GM12801 (cell line): ENCODE results near the gene SEMA3F.

Experiments used
- TF ChIP-seq, protein P1 (sequence below): IDR thresholded peaks from one replicate; pipeline ENCODE4 v1.5.1; 2011; ENCODE audit warnings: control low read depth; ENCODE audit not compliant: insufficient read length; ENCODE audit errors: extremely low read depth

SEMA3F gene

GRCh38 chr3:50134367-50134766 lies 20.8 kb upstream of the SEMA3F start:
- TF ChIP-seq, protein P1, sequence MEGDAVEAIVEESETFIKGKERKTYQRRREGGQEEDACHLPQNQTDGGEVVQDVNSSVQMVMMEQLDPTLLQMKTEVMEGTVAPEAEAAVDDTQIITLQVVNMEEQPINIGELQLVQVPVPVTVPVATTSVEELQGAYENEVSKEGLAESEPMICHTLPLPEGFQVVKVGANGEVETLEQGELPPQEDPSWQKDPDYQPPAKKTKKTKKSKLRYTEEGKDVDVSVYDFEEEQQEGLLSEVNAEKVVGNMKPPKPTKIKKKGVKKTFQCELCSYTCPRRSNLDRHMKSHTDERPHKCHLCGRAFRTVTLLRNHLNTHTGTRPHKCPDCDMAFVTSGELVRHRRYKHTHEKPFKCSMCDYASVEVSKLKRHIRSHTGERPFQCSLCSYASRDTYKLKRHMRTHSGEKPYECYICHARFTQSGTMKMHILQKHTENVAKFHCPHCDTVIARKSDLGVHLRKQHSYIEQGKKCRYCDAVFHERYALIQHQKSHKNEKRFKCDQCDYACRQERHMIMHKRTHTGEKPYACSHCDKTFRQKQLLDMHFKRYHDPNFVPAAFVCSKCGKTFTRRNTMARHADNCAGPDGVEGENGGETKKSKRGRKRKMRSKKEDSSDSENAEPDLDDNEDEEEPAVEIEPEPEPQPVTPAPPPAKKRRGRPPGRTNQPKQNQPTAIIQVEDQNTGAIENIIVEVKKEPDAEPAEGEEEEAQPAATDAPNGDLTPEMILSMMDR: no peak

GRCh38 chr3:50135964-50136363 lies 19.2 kb upstream of the SEMA3F start:
- TF ChIP-seq, protein P1: no peak

DNA sequence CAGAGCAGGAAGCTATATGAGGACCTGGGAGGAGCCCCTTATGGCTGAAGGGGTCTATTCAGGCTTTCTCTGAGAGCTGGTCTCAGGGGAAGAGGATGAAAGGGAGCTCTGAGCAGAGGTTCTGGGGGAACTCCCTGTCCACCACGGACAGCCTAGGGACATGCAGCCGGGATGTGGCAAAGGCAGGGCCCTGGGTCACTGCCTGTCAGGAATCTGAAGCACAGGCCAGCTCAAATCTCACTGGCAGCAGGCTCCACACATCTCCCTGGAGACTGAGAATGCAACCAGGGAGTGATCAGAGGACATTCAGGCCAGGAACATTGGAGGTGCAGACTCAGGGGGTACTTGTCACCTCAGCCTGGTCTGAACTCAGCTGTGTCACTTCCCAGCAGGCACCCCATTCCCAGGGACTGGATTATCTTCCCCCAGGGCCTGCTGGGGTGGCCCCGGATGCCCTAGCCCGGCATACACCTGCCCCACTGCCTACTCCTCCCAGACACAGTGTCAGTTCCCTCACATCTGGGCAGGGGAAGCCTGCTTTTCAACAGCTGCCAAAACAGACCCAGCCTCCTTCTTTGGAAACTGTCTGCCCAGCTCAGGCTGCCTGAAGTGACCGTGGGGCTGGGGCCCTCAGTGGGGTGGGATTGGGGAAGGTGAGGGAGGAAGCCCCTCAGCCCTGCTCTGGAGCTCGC lies 18.3 kb upstream of the SEMA3F start:
- TF ChIP-seq, protein P1: no peak

DNA sequence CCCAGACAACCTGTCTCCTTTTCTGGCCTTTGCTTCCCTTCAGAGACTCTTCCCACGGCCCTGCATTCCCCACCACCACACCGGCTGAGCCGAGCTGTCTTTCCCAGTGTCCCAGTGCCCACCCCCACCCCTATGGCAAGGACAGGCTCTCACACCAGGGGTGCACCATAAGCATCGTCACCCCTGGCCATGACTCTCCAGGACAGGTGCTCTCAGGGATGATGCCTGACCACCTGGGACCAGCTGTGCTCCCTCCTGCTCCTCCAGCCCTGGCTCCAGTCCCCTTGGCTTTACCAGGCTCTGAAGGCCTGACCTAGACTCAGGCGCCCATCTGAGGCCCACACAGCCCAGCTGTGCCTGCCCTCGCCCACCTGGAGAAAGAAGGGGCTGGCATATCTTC lies 17.6 kb upstream of the SEMA3F start:
- TF ChIP-seq, protein P1: no peak

GRCh38 chr3:50138266-50139200 lies 16.6 kb upstream of the SEMA3F start:
- TF ChIP-seq, protein P1: no peak

GRCh38 chr3:50139308-50139707 lies 15.8 kb upstream of the SEMA3F start:
- TF ChIP-seq, protein P1: no peak

DNA sequence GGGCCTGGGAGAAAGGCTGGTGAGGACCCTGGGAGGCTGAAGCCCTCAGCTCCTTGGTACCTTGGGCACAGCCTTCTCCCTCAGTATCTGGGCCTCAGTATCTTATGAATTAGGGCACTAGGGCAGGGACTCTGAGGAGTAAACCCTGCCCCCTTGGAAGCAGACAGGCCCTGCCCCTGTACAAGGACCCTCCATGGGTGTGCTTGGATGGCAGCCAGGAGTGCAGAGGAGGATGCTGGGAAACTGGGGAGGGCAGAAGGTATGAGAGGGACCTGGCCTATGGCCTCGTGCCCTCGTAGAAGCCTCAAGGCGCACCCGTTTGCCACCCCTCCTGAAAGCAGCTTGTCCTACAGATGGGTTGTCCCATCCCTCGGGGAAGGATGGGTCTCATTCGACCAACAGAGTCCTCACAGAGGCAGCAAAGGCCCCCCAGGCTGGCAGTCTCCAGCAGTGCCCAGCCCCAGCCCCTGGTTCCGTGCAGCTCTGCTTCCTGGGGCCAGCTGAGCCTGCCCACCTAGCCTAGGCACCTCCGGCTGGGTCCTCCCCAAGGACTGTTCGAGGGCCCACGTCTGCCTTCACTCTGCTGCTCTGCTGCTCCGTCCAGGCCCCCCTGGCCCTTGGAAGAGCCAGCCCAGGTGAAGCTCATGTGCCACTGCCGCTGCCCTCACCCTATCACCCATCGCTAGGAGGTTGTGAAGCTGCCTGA lies 15.3 kb upstream of the SEMA3F start:
- TF ChIP-seq, protein P1: no peak
